ENCODE results near the gene MORN4.

The MORN4 gene

GRCh38 chr10:97571622-97572021 lies 61.7 kb downstream of the MORN4 start:
- TF ChIP-seq SIN3A (IDR thresholded peaks at IDR 0.05; ENCODE audit: borderline replicate concordance, insufficient read depth, low read length) (no peak), POLR2AphosphoS5 (IDR thresholded peaks at IDR 0.05; ENCODE audit: low read depth, low read length) (no peak), REST (IDR thresholded peaks at IDR 0.05; ENCODE audit: insufficient read depth in 1 of 2, low read depth in 2 of 2, low read length in 2 of 2) (no peak)

- no peak for TF ChIP-seq REST (IDR thresholded peaks at IDR 0.05; ENCODE audit: insufficient read depth in 1 of 2, low read depth in 2 of 2, low read length in 2 of 2)
- no peak for TF ChIP-seq SIN3A (IDR thresholded peaks at IDR 0.05; ENCODE audit: borderline replicate concordance, insufficient read depth, low read length)
These were observed 62.4 kb downstream of the MORN4 start for GRCh38 chr10:97570789-97571471.

GRCh38 chr10:97570146-97570788 lies 63.0 kb downstream of the MORN4 start:
- TF ChIP-seq REST (IDR thresholded peaks at IDR 0.05; ENCODE audit: insufficient read depth in 1 of 2, low read depth in 2 of 2, low read length in 2 of 2): no peak
- TF ChIP-seq TAF1 (IDR thresholded peaks at IDR 0.05; ENCODE audit: borderline replicate concordance, insufficient read depth, low read length): no peak
- TF ChIP-seq SIN3A (IDR thresholded peaks at IDR 0.05; ENCODE audit: borderline replicate concordance, insufficient read depth, low read length): no peak
- no peak for TF ChIP-seq FOXP2 (optimal IDR thresholded peaks at IDR 0.05; ENCODE audit: borderline replicate concordance, extremely low read depth, extremely low read length, insufficient read depth)
- no peak for TF ChIP-seq POLR2AphosphoS5 (IDR thresholded peaks at IDR 0.05; ENCODE audit: low read depth, low read length)

GRCh38 chr10:97567891-97568290 lies 65.4 kb downstream of the MORN4 start:
- TF ChIP-seq FOXP2 (optimal IDR thresholded peaks at IDR 0.05; ENCODE audit: borderline replicate concordance, extremely low read depth, extremely low read length, insufficient read depth) (no peak), POLR2AphosphoS5 (IDR thresholded peaks at IDR 0.05; ENCODE audit: low read depth, low read length) (no peak), REST (IDR thresholded peaks at IDR 0.05; ENCODE audit: insufficient read depth in 1 of 2, low read depth in 2 of 2, low read length in 2 of 2) (no peak), TAF1 (IDR thresholded peaks at IDR 0.05; ENCODE audit: borderline replicate concordance, insufficient read depth, low read length) (no peak), SIN3A (IDR thresholded peaks at IDR 0.05; ENCODE audit: borderline replicate concordance, insufficient read depth, low read length) (no peak)
